BLaER1 treated with 17β-estradiol and CSF1 and Interleukin-3, amounts not matched to agents 10 nM and 100 nM (cell line): ENCODE data around the gene RAB40A.
"Not testable (repeated sequence)": the region's sequence is repeated elsewhere in the genome, so short reads cannot be mapped to it uniquely, and the experiment has no call there.

ENCODE experiments used
- H3K27ac ChIP-seq, 11 experiments: shearing (Covaris generic); formaldehyde crosslinking; 2 replicates each; pipeline ENCODE4 v1.8.1; 2022
- H3K27me3 ChIP-seq, 11 experiments: shearing (Covaris generic); formaldehyde crosslinking; 2 replicates each; pipeline ENCODE4 v1.8.1; 2022
- H3K36me3 ChIP-seq, 11 experiments: shearing (Covaris generic); formaldehyde crosslinking; 2 replicates each; pipeline ENCODE4 v1.8.1; 2022
- H3K4me1 ChIP-seq, 10 experiments: shearing (Covaris generic); formaldehyde crosslinking; 2 replicates each; pipeline ENCODE4 v1.8.1; 2022
- H3K4me2 ChIP-seq, 11 experiments: shearing (Covaris generic); formaldehyde crosslinking; 2 replicates each; pipeline ENCODE4 v1.8.1; 2022
- H3K4me3 ChIP-seq, 10 experiments: shearing (Covaris generic); formaldehyde crosslinking; 2 replicates each; pipeline ENCODE4 v1.8.1; 2022
- H3K9ac ChIP-seq, 11 experiments: shearing (Covaris generic); formaldehyde crosslinking; 2 replicates each; pipeline ENCODE4 v1.8.1; 2022
- H3K9me3 ChIP-seq, 11 experiments: shearing (Covaris generic); formaldehyde crosslinking; replicated peaks in 1 of 11; 2 replicates each; pipeline ENCODE4 v1.8.1; 2022
- H4K20me1 ChIP-seq, 11 experiments: shearing (Covaris generic); formaldehyde crosslinking; 2 replicates each; pipeline ENCODE4 v1.8.1; 2022
- Cebpa-rat ChIP-seq, 11 experiments: shearing (Covaris generic); IDR thresholded peaks; 2 replicates each; pipeline ENCODE4 v1.8.1; 2022

RAB40A gene

DNA sequence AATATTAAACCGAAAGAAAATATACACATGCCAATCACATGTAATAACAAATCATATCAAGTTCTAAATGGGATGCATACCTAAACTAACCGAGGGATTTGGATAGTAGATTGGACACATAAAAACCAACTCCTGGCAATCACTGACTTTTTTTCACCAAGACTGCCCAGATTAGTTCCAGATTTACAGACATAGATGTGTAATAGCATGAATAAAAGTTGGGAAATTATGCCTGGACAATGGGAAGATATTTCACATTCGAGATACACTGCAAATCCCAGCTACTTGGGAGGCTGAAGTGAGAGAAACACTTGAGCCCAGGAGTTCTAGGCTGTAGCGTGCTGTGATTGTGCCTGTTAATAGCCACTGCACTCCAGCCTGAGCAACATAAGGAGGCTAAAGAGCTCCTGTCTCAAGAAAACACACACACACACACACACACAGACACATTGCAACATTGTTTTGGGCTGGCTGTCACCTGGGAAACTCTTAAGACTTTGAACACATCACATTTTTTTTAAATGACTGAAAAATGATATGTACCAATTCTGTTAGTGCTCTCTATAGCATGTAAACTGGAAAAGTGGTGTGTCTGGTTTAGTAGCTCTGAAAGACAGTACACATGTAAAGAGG lies 5.7 kb downstream of the RAB40A start:
- H3K9ac ChIP-seq: no peak overlapping the region
- no peaks in the 10 kb centered on the region for H3K9me3 ChIP-seq
- peaks cover 0 to 5% (median 0%) of the 10 kb centered on the region in 10 experiments; a peak in 2 of 20 replicates for H3K4me1 ChIP-seq
- TF ChIP-seq Cebpa-rat (IDR thresholded peaks at IDR 0.05): no peak
- no peaks in the 10 kb centered on the region for H3K36me3 ChIP-seq
- no peak overlapping the region for H3K27ac ChIP-seq
- no peak overlapping the region for H3K4me2 ChIP-seq
- H3K4me3 ChIP-seq: no peak overlapping the region
- peaks cover 0 to 3% (median 0%) of the 10 kb centered on the region in 11 experiments; a peak in 1 of 22 replicates for H3K27me3 ChIP-seq
- no peaks in the 10 kb centered on the region for H4K20me1 ChIP-seq

DNA sequence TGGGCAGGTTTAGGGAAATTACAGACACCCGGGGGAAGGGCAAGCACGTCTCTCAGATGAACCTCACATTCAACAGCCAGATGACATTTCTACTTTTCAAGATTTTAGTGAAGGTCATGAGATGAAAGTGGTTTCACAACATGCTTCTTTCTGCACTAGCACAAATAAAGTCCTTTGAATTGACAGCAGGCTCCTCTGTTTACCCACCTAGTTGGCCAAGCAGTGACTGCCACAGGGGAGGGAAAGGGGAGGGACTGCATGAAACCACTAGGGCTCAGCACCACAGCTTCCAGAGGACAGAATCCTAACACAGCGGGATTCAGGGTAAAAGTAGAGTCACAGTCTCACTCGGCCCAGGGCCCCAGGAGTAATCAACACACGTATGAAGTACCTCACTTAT lies 6.2 kb downstream of the RAB40A start:
- no peak for TF ChIP-seq Cebpa-rat (IDR thresholded peaks at IDR 0.05)
- H3K4me2 ChIP-seq: no peak overlapping the region
- H3K4me3 ChIP-seq: no peak overlapping the region
- no peaks in the 10 kb centered on the region for H4K20me1 ChIP-seq
- H3K4me1 ChIP-seq: peaks cover 0 to 5% (median 0%) of the 10 kb centered on the region in 10 experiments; a peak in 2 of 20 replicates
- no peak overlapping the region for H3K27ac ChIP-seq
- no peaks in the 10 kb centered on the region for H3K36me3 ChIP-seq
- H3K9ac ChIP-seq: no peak overlapping the region
- H3K9me3 ChIP-seq: no peaks in the 10 kb centered on the region
- H3K27me3 ChIP-seq: peaks cover 0 to 3% (median 0%) of the 10 kb centered on the region in 11 experiments; a peak in 1 of 22 replicates

GRCh38 chrX:103510031-103510430 lies 9.3 kb downstream of the RAB40A start:
- Histone ChIP-seq H3K27me3 (no peaks in the 10 kb centered on the region; a peak in 1 of 22 replicates), H3K27ac (no peak overlapping the region), H3K9me3 (no peaks in the 10 kb centered on the region), H3K4me1 (no peaks in the 10 kb centered on the region), H3K36me3 (no peaks in the 10 kb centered on the region), H3K4me3 (no peak overlapping the region), H4K20me1 (no peaks in the 10 kb centered on the region), H3K4me2 (no peak overlapping the region), H3K9ac (no peak overlapping the region)
- TF ChIP-seq Cebpa-rat (IDR thresholded peaks at IDR 0.05): no peak

- Histone ChIP-seq H3K4me1 (no peaks in the 10 kb centered on the region), H3K9me3 (no peaks in the 10 kb centered on the region), H3K9ac (no peak overlapping the region), H3K4me2 (no peak overlapping the region), H4K20me1 (no peaks in the 10 kb centered on the region), H3K27ac (no peak overlapping the region), H3K27me3 (peaks cover 0 to 4% (median 0%) of the 10 kb centered on the region in 11 experiments; a peak in 1 of 22 replicates), H3K4me3 (no peak overlapping the region), H3K36me3 (no peaks in the 10 kb centered on the region)
- no peak for TF ChIP-seq Cebpa-rat (IDR thresholded peaks at IDR 0.05)
Measured at GRCh38 chrX:103503853-103504207, 15.5 kb downstream of the RAB40A start.

DNA sequence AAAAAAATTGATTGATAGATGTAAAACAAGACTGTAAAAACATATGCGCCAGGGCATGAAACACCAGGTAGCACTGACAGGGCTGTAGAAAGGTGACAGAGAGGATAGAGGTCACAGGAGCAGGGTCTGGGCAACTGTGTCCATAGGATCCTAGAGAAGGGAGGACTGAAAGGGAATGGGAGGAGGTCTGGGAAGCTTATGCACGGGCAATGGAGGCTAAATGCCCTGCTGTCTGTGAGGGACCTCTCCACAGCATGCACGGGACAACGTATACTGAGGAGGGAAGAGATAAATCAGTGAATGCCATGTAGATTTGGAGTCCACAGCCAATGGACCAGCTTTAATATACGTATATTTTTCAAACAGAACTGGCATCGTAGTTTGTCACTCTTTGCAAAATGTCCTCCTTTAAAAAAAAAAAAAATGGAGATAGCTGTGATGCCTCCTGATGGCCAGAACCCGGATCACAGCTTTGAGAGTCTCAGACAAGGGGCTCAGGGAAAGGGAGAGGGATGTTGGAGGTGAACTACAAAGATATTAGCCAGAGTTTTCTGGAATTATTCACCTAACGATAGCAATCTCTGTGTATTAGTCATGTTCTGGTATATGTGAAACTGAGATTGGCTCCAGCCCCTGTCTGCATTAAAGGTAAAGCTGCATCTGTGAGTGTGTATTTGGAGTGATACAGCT lies 16.0 kb downstream of the RAB40A start:
- no peak overlapping the region for H3K9ac ChIP-seq
- peaks cover 0 to 4% (median 0%) of the 10 kb centered on the region in 11 experiments; a peak in 1 of 22 replicates for H3K27me3 ChIP-seq
- no peaks in the 10 kb centered on the region for H3K9me3 ChIP-seq
- H3K36me3 ChIP-seq: no peaks in the 10 kb centered on the region
- H3K4me3 ChIP-seq: no peak overlapping the region
- no peaks in the 10 kb centered on the region for H3K4me1 ChIP-seq
- no peaks in the 10 kb centered on the region for H4K20me1 ChIP-seq
- H3K27ac ChIP-seq: no peak overlapping the region
- H3K4me2 ChIP-seq: no peak overlapping the region
- no peak for TF ChIP-seq Cebpa-rat (IDR thresholded peaks at IDR 0.05)

- Histone ChIP-seq H3K27me3 (peaks cover 0 to 4% (median 0%) of the 10 kb centered on the region in 11 experiments; a peak in 1 of 22 replicates), H3K4me1 (no peaks in the 10 kb centered on the region; a peak in 1 of 20 replicates), H3K4me2 (no peak overlapping the region), H3K36me3 (no peaks in the 10 kb centered on the region), H3K27ac (no peak overlapping the region), H3K9ac (no peak overlapping the region), H3K9me3 (no peaks in the 10 kb centered on the region; a peak in 2 of 22 replicates), H4K20me1 (no peaks in the 10 kb centered on the region), H3K4me3 (no peak overlapping the region)
- TF ChIP-seq Cebpa-rat (IDR thresholded peaks at IDR 0.05): no peak
Measured at GRCh38 chrX:103498786-103499185, 20.5 kb downstream of the RAB40A start.

GRCh38 chrX:103495786-103496185 lies 23.5 kb downstream of the RAB40A start:
- no peak for TF ChIP-seq Cebpa-rat (IDR thresholded peaks at IDR 0.05)
- no peaks in the 10 kb centered on the region for H4K20me1 ChIP-seq
- H3K9me3 ChIP-seq: no peaks in the 10 kb centered on the region; a peak in 2 of 22 replicates
- H3K9ac ChIP-seq: no peak overlapping the region
- no peak overlapping the region for H3K27ac ChIP-seq
- H3K27me3 ChIP-seq: no peaks in the 10 kb centered on the region
- no peaks in the 10 kb centered on the region for H3K36me3 ChIP-seq
- H3K4me3 ChIP-seq: no peak overlapping the region
- H3K4me1 ChIP-seq: peaks cover 0 to 5% (median 0%) of the 10 kb centered on the region in 10 experiments; a peak in 2 of 20 replicates
- H3K4me2 ChIP-seq: no peak overlapping the region

- H3K4me3 ChIP-seq, H3K4me1 ChIP-seq, H3K4me2 ChIP-seq, H3K27me3 ChIP-seq, H4K20me1 ChIP-seq, H3K9me3 ChIP-seq, H3K36me3 ChIP-seq, H3K27ac ChIP-seq, H3K9ac ChIP-seq: not testable (repeated sequence)
Measured at GRCh38 chrX:103493578-103493977, 25.7 kb downstream of the RAB40A start.

DNA sequence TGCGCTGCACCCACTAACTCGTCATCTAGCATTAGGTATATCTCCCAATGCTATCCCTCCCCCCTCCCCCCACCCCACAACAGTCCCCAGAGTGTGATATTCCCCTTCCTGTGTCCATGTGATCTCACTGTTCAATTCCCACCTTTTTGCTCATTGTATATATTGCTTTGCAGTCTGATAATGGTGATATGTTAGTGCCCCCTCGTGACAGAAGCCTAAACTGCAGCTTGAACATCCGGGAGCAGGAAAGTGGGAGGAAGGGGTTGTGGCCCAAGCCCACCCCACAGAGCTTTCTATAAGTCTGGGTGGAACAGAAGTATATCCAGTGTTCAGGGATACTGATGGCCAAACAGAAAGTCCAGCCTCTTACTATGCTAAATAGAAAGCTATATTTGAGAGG lies 29.6 kb downstream of the RAB40A start:
- H3K9me3 ChIP-seq, H4K20me1 ChIP-seq, H3K4me2 ChIP-seq, H3K27me3 ChIP-seq, H3K4me3 ChIP-seq, H3K36me3 ChIP-seq, H3K9ac ChIP-seq, H3K4me1 ChIP-seq, H3K27ac ChIP-seq: not testable (repeated sequence)

DNA sequence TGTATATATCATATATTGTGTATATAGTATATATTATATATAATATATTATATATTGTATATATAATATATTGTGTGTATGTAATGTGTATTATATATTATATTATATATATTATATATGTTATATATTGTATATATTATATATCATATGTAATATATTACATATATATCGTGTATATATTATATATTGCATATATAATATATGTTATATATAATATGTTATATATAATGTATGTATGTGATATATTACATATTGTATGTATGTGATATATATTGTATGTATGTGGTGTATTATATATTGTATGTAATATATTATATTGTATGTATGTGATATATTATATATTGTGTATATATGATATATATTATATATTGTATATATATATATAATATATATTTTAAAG lies 30.5 kb downstream of the RAB40A start:
- peaks cover 0 to 5% (median 0%) of the 10 kb centered on the region in 10 experiments; a peak in 1 of 20 replicates for H3K4me1 ChIP-seq
- no peak for TF ChIP-seq Cebpa-rat (IDR thresholded peaks at IDR 0.05)
- H3K9me3 ChIP-seq: no peaks in the 10 kb centered on the region
- no peak overlapping the region for H3K27ac ChIP-seq
- H4K20me1 ChIP-seq: no peaks in the 10 kb centered on the region
- no peak overlapping the region for H3K4me2 ChIP-seq
- no peaks in the 10 kb centered on the region for H3K27me3 ChIP-seq
- no peak overlapping the region for H3K4me3 ChIP-seq
- no peak overlapping the region for H3K9ac ChIP-seq
- H3K36me3 ChIP-seq: no peaks in the 10 kb centered on the region
